ENCODE measurements around the gene ZBTB7B. TPM values are rescaled to one million over a fixed set of nuclear protein-coding genes. Genes with fewer than 3 reads are reported as not detected.

ZBTB7B gene
- total RNA-seq, 2 donors from 2014 or later, result 50.5 to 72.8 TPM

DNA sequence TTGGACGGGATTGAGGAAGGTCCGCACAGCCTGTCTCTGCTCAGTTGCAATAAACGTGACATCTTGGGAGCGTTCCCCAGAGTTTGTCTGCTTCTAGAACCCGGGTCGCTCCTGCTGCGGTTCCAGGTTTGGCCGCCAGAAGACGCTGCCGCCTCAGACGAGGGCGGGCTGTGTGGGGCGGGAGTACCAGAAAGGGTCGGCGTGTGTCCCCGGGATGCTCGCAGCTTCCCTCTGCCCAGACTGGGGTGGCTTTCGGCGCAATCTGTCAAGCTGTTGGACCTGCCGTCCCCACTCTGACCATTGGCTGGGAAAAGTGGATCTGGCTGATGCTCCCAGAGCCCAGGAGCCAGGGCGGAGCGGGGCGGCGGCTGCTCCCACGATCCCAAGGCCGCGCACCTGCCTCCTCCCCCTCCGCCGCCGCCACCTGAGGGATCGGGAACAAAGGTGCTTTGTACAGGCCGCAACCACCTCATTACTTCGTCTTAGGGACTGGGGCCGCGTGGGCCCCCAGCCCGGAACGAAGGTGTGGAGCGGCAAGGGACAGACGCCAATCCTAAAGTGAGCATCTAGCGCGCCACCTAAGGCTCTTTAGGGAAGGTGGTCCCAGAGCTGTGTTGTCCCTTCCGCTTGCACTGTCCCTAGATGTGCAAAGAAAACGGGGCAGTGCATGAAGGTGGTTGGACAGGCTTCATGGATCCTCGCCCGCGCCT, 60.3 kb downstream of the ZBTB7B start:
- no peak for DNase-seq (ENCODE audit: low spot score)
- intact Hi-C loops (cut with DNase I), result no loop called here

DNA sequence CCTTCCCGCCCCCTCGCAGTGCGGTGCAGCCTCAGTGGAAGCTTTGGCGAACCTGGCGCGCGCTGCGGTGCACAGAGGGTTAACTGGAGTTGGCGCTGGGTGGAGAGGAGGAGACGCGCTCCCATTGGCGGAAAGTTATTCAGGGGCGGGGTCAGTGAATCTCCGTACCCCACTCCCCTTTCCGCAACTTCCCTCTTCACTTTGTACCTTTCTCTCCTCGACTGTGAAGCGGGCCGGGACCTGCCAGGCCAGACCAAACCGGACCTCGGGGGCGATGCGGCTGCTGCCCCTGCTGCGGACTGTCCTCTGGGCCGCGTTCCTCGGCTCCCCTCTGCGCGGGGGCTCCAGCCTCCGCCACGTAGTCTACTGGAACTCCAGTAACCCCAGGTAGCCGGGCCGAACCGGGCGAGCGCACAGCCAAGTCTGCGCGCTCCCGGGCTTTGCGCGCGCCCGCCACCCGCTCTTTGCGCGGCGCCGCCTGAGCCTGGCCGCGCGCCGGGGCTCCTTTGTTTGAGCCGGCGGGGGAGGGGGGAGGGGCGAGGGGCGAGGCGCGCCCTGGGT, 61.0 kb downstream of the ZBTB7B start, which contains the start of gene EFNA4:
Gene EFNA4 (plus strand): TSS at position 191 of the 561 bp plus-strand sequence. CDS start 84 bp downstream, at position 275.
- intact Hi-C loops (cut with DNase I), result no loop called here
- peak; percentile 95 for DNase-seq (ENCODE audit: low spot score)

DNA sequence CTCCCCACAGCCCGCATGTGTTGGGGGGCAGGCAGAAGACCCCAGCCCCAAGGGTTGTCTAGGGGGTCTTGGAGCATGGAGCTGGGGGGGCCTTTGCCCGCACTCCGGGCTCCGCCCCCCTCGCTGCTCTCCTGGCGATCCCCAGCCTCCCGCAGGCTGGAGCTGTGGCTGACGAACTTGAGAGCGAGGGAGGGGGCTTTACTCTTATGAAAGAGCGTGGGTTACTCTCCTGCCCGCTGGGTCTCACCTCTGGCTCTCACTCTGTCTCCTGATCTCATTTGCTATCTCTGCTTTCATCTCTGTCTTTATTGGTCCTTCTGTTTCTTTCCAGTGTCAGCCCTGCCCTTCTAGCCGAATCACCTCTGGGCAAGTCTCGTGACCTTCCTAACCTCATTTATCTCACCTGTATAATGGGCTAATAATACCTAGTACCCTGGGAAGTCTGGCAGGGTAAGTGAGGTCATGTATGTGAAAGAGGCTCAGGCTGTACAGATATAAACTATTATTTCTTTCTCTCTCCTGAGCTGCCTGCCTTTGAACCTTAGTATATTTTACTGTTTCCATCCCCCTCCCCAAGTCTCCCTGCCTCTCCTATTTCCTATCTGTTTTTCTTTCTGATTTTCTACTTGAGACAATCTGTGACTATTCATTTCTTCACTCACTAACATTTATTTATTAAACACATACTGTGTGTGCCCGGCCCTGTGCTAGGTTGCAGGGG, 61.7 kb downstream of the ZBTB7B start:
- intact Hi-C loops (cut with DNase I), result no loop called here

DNA sequence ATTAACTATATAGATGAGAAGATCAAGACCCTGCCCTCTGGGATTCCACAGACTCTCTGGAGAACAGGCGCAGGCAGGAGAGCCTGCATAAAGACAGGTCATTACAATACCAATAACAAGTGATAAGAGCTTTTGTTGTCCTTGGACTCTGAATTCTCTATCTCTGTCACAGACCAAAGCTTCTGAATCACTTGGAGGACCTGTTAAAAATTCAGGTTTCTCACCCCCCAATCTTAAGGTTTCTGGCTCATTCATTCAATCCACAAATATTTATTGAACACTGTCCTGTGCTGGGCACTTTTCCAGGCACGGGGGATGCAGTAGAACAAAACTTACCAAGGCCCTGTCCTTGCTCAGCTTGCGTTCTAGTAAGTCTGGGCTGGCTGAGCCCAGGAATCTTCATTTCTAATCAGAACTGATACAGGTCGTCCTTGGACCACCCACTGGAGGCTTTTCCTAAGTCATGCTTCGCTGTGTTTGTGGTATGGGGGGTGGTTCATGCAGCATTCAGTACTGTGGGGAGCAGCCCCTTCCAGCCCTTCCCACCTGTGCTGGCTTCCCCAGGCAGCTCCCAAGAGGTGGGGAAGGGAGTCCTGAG, 62.3 kb downstream of the ZBTB7B start:
- intact Hi-C loops (cut with DNase I), result no loop called here

More for the DNA sequence above, 61.7 kb downstream of the ZBTB7B start:
- DNase-seq (ENCODE audit: low spot score), result no peak

DNA sequence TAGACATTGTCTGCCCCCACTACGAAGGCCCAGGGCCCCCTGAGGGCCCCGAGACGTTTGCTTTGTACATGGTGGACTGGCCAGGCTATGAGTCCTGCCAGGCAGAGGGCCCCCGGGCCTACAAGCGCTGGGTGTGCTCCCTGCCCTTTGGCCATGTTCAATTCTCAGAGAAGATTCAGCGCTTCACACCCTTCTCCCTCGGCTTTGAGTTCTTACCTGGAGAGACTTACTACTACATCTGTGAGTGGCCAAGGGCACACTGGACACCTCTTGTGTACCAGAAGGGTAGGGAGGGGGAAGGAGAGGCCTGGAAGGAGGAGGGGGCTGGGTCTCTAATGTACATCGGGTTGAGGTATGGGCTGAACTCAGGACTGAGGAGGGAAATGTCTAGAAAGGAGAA, 64.2 kb downstream of the ZBTB7B start:
- DNase-seq (ENCODE audit: low spot score), result no peak
- intact Hi-C loops (cut with DNase I), result no loop called here

More for the DNA sequence above, 62.3 kb downstream of the ZBTB7B start:
- DNase-seq (ENCODE audit: low spot score), result no peak

Small RNA genes lying within 50 kb of the gene (microRNA-seq; reads per million reads assigned to microRNA genes)
- gene MIR4258 (ENCODE audit: borderline microRNAs expressed in 2 of 2), result 0 to 0.26 reads per million in 2 donors

Other genes with a start within 250 kb of the ZBTB7B start
- gene KCNN3, start 132.5 kb upstream of the ZBTB7B start, total RNA-seq, result 1 to 10 TPM; 1.9 to 2.0 TPM
- 10 to 100 TPM; 26.5 to 31.5 TPM for gene PMVK, start 66.1 kb upstream of the ZBTB7B start, total RNA-seq
- 100 to 1,000 TPM in 1 of 2 donors, 10 to 100 TPM in 1; 95.3 to 138 TPM for gene PBXIP1, start 46.7 kb upstream of the ZBTB7B start, total RNA-seq
- gene PYGO2, start 41.0 kb upstream of the ZBTB7B start, total RNA-seq, result 10 to 100 TPM; 17.0 to 19.2 TPM
- 100 to 1,000 TPM; 135 to 149 TPM for gene SHC1, start 32.1 kb upstream of the ZBTB7B start, total RNA-seq
- 10 to 100 TPM; 22.5 to 23.4 TPM for gene CKS1B, start 28.1 kb upstream of the ZBTB7B start, total RNA-seq
- 10 to 100 TPM; 18.3 to 21.6 TPM for gene FLAD1, start 19.5 kb upstream of the ZBTB7B start, total RNA-seq
- gene LENEP, start 9.2 kb upstream of the ZBTB7B start, total RNA-seq, result not detected
- 1 to 10 TPM in 1 of 2 donors, under 1 TPM in 1; 0.48 to 1.1 TPM for gene DCST2, start 31.0 kb downstream of the ZBTB7B start, total RNA-seq
- gene DCST1, start 31.0 kb downstream of the ZBTB7B start, total RNA-seq, result not detected
- gene ADAM15, start 48.5 kb downstream of the ZBTB7B start, total RNA-seq, result 100 to 1,000 TPM; 146 to 178 TPM
- 1 to 10 TPM; 2.0 to 2.6 TPM for gene EFNA4, start 60.9 kb downstream of the ZBTB7B start, total RNA-seq
- 1 to 10 TPM; 2.0 TPM for gene EFNA3, start 76.0 kb downstream of the ZBTB7B start, total RNA-seq
- gene EFNA1, start 125.1 kb downstream of the ZBTB7B start, total RNA-seq, result 10 to 100 TPM; 12.6 to 13.2 TPM
- 10 to 100 TPM; 24.5 TPM for gene SLC50A1, start 133.1 kb downstream of the ZBTB7B start, total RNA-seq
- gene DPM3, start 137.7 kb downstream of the ZBTB7B start, total RNA-seq, result 10 to 100 TPM; 53.1 to 75.2 TPM
- gene KRTCAP2, start 170.5 kb downstream of the ZBTB7B start, total RNA-seq, result 100 to 1,000 TPM; 145 to 146 TPM
- 1 to 10 TPM; 1.3 to 2.1 TPM for gene TRIM46, start 171.0 kb downstream of the ZBTB7B start, total RNA-seq
- 10 to 100 TPM; 46.3 to 96.6 TPM for gene THBS3, start 205.1 kb downstream of the ZBTB7B start, total RNA-seq
- gene MTX1, start 205.9 kb downstream of the ZBTB7B start, total RNA-seq, result 10 to 100 TPM; 20.9 to 26.8 TPM

All from posterior vena cava (tissue), 2 donors.